Upper lobe of left lung (tissue), 4 donors: ENCODE results near the gene BANP.

ENCODE experiments used
- CTCF ChIP-seq, 6 experiments: fragments of 450-650 bp in 4 of 6; fragments of 200-600 bp in 2 of 6; sonication (generic) in 2 of 6; IDR thresholded peaks; one replicate each; pipeline ENCODE4 v1.5.1; 2016 to 2019; ENCODE audit warnings: antibody characterized with exemption in 6 of 6
- POLR2A ChIP-seq, 4 donors: fragments of 450-650 bp; IDR thresholded peaks; one replicate each; pipeline ENCODE4 v1.5.1; 2016 to 2017; ENCODE audit warnings: antibody characterized with exemption in 4 of 4, mild to moderate bottlenecking in 2 of 4
- POLR2AphosphoS5 ChIP-seq, 2 donors: sonication (generic); formaldehyde crosslinking; IDR thresholded peaks; one replicate each; pipeline ENCODE4 v1.5.1; 2017; ENCODE audit warnings: antibody characterized with exemption in 2 of 2

- TF ChIP-seq CTCF (IDR thresholded peaks at IDR 0.05) (no peak), POLR2A (IDR thresholded peaks at IDR 0.05) (no peak), POLR2AphosphoS5 (IDR thresholded peaks at IDR 0.05) (no peak)
Measured at GRCh38 chr16:88065747-88066142, 114.5 kb downstream of the BANP start.
